ENCODE results near the gene NPEPL1.

DNA sequence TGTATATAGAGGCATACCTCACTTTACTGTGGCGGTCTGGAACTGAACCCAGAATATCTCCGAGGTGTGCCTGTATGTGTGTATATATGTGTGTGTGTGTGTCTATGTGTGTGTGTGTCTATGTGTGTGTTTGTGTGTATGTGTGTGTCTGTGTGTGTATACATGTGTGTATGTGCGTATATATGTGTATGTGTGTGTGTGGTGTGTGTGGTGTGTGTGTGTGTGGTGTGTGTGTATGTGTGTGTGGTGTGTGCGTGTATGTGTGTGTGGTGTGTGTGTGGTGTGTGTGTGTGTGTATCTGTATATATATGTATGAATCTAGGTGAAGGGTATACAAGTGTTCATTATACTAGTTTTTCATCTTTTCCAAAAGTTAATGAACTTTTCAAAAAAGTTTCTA lies 4.2 kb upstream of the NPEPL1 start:
- no peak for TF ChIP-seq POLR2A (IDR thresholded peaks at IDR 0.05)
- TF ChIP-seq, protein P1, sequence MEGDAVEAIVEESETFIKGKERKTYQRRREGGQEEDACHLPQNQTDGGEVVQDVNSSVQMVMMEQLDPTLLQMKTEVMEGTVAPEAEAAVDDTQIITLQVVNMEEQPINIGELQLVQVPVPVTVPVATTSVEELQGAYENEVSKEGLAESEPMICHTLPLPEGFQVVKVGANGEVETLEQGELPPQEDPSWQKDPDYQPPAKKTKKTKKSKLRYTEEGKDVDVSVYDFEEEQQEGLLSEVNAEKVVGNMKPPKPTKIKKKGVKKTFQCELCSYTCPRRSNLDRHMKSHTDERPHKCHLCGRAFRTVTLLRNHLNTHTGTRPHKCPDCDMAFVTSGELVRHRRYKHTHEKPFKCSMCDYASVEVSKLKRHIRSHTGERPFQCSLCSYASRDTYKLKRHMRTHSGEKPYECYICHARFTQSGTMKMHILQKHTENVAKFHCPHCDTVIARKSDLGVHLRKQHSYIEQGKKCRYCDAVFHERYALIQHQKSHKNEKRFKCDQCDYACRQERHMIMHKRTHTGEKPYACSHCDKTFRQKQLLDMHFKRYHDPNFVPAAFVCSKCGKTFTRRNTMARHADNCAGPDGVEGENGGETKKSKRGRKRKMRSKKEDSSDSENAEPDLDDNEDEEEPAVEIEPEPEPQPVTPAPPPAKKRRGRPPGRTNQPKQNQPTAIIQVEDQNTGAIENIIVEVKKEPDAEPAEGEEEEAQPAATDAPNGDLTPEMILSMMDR (IDR thresholded peaks at IDR 0.05), result no peak
